Measurements from ENCODE around the gene FKBP14.

FKBP14 gene, protein sequence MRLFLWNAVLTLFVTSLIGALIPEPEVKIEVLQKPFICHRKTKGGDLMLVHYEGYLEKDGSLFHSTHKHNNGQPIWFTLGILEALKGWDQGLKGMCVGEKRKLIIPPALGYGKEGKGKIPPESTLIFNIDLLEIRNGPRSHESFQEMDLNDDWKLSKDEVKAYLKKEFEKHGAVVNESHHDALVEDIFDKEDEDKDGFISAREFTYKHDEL

DNA sequence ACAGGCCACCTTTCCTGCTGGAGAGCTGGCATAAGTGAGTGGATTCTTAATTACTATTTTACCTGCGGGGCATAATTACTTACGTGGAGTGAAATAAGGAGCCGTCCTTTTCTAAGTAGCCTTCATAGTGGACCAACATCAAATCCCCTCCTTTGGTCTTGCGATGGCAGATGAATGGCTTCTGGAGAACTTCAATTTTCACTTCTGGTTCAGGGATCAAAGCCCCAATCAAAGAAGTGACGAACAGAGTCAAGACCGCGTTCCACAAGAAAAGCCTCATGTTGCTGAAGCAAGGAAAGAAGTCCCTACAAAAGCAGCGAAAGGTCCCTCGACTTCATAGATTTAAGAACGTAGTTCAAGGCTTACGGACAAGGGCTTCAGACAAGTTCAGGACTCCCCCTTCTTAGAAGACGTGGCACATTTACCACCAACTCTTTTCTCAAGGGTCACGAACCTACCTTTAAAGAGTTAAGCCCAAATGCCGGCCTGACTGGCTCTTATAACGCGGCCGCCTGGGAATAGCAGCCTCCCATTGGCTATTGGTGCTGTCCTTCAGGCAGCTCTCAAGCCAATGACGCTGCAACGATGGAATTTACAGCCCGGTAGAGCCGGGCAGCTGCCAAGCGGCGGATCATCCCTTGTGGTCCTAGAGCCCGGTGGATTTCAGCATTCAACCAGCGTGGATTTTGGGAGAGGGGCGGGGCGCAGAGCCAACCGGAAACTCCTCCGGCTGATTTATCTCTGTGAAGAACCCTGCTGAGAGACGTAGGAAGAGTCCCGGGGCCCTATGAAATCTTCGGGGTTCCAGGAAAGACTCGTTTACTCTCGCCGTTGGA lies at the start of gene FKBP14:
TSS of gene FKBP14 (minus strand) at position 474 of the 836 bp plus-strand sequence. CDS start at position 280, 194 bp downstream.
- DNase-seq, result peak; percentile 46 to 99 (median 95)

GRCh38 chr7:30074422-30075030 lies 48.0 kb upstream of the FKBP14 start:
- no peak for DNase-seq

DNA sequence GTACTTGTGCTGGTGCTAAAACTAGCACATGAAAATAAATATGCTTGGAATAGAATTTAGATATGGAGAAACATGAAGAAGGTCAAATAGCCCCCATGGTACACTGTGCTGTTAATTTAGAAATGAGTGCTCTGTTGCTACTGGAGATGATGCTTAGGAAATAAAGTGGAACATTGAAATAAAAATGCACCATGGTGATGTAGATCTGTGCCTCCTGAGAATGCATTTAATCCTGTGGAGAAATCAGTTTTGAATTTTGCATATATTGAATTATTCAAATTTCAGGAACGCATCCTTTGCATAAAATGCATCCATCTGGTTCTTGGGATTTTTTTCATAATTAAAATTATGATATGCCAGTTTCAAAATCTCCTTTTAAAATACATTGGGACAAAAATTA lies 46.2 kb upstream of the FKBP14 start:
- no peak for DNase-seq

DNA sequence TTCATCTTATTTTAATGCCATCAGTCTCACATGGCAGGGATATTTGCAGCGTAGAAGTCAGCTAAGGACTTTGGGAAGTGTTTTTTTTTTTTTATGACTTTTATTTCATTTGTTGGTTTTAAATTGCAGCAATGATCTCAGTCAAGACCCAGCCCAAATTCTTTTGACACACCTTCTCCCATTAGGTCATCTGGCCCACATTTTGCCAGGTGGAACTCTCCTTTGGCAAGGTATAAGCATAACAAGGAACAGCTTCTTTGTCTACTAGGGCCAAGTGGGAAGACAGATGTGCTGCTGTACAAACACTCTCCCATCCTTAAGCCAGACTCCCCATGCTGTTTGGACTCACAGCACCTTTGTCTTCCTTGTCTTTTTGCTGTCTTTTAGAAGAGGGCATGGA lies 43.5 kb upstream of the FKBP14 start:
- no peak for DNase-seq

DNA sequence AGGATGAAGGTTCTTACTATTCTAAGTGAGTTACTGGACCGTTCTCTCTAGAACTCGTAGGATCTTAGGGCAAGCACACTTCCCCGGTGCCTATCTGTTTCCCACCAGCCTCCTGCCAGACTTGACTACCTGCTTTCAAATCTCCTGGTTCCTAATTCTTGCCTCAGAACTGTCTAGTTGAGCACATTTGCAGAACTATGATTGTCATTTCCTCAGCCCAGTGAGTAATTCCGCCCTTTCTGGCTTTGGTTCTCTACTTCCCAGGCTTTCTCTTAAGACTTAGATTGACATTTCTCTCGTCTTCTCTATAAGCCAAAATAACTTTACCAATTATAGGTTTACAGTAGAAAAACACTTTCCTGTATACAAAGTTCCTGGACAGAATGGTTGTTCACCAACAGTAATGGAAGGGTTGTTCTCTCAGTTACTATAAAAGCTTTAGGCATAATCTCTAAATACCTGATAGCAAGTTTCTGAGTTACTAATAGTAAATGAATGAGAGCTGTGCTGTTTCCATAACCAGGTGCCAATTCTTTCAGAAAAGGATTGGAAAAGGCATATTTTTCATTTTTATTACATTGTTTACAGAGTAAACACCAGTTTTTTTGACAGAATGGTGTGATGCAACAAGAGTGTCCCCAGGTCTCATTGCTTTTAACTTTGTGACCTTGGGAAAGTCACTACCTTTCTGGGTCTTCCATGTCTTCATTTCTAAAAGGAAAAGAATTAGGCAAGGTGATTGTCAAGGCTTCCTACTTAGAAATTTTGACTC lies 42.8 kb upstream of the FKBP14 start:
- no peak for DNase-seq

DNA sequence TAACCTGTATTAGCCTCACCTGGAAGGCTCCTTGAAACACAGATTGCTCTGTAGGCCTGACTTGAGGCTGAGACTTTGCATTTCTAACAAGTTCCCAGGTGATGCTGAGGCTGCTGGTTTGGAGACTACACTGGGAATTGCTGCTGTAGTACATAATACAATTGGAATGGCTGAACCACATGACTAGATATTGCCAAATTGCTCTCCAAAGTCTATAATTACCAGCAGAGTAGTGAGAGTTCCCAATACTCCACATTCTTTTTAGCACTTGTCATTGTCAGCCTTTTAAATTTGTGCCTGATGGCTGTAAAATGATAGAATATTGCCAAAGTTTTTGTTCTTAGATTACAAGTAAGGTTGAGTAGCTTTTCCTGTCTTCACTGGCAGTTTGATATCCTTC lies 41.6 kb upstream of the FKBP14 start:
- no peak for DNase-seq

DNA sequence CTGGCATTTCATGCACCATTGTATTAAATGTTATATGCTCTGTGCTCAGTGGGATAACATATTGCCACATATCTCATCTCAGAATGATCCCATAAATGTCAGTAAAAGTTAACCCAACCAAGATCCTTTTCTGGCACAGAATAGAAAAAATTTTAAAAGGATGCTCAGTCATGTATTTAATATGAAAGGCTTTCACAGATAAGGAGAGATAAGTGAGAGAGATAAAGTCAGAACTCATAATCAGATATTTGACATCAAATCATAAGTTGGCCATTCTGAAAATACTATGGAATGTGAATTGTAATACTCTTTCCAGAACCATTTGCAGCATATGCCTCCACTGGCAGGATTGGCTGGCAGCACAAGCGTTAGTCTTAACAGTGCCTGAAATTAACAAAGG lies 40.2 kb upstream of the FKBP14 start:
- no peak for DNase-seq

DNA sequence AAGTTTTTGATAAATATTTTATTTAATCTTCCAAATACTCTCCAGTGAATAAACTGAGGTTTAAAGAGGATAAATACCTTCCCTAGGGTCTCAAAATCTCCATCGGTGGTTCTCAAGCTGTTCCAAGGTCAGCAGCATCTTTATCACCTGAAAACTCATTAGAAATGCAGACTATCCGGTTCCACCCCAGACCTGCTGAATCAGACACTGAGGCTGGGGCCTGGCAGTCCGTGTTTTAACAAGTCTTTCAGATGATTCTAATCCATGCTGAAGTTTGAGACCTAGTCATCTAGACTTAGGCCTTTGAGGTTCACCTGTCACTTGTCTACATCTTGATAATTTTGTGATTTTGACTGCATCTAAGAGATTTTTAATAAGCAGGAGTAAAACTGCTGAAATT lies 39.2 kb upstream of the FKBP14 start:
- no peak for DNase-seq

DNA sequence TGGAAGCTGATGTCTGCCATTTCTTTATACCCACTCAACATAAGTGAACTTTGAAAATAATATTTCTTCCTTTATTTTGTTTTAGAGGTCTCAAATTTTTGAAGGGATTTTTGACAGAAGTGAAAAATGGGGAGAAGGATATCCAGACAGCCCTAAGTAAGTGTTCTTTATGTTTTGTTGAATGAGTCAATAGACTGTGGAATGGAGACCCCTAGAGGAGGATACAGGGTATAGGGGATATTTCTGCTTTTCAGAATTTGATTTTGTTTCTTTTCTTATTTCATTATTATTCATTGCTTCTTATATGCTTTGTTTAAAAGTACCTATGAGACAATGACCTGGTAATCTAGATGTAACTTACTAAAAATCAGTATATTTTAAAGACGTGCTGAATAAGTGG lies 36.1 kb upstream of the FKBP14 start:
- DNase-seq, result no peak

DNA sequence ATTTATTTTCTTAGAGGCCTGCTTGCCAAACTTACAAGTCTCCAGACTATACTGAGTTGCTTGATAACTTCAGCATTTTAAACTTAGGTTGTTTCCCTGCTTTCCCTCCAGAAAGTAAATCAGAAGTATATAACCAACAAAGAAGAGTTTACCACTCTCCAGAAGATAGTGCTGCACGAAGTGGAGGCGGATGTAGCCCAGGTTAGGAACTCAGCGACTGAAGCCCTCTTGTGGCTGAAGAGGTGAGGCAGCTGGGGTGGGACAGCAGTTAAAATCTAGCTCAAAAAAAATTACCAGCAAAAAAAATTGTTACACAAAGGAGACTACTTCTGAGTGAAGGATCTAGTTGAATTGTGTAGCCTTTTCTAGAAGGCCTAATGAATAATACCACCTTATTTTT lies 35.3 kb upstream of the FKBP14 start:
- DNase-seq, result peak in 7 of 58 donors; percentile 1 to 12 (median 3)

GRCh38 chr7:30057741-30058140 lies 31.2 kb upstream of the FKBP14 start:
- no peak for DNase-seq

DNA sequence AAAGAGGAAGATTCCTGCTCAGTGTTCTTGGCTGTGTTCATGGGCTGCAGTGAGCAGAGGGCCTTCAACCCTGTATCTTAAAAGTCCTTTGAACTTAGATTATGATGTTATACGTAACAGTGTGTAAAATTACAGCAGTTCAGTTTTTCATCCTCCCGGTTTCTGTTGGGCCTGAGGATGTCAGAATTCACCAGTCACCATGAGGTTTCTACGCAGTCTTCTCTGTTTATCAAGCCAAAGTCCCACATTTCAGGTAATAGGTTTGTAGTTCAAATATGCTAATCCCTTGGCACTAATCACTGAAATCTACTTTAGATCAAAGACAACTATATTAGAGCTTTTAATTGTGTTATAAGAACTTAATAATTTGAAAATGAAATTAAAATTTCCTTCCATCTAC lies 26.6 kb upstream of the FKBP14 start:
- no peak for DNase-seq

- DNase-seq, result no peak
Observed at GRCh38 chr7:30049173-30049572, 22.7 kb upstream of the FKBP14 start.

DNA sequence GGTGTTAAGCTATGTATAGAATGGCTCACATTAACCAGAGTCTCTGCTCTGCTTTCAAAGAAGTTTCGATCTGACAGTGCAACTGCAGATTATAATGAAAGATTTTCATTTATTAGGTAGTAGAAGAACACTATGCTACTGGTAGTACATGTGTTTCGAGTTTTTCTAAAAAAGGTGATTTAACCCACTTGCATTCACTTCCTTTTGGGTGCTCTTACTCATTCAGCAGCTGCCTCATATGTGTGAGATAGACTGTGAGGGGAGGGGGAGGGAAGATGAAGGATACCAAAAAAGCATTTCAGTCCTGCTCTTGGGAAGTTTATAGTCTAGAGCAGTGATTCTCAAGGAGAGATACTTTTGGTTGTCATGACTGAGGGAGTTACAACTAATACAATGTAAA lies 22.1 kb upstream of the FKBP14 start:
- no peak for DNase-seq

GRCh38 chr7:30047124-30047523 lies 20.6 kb upstream of the FKBP14 start:
- DNase-seq, result no peak

DNA sequence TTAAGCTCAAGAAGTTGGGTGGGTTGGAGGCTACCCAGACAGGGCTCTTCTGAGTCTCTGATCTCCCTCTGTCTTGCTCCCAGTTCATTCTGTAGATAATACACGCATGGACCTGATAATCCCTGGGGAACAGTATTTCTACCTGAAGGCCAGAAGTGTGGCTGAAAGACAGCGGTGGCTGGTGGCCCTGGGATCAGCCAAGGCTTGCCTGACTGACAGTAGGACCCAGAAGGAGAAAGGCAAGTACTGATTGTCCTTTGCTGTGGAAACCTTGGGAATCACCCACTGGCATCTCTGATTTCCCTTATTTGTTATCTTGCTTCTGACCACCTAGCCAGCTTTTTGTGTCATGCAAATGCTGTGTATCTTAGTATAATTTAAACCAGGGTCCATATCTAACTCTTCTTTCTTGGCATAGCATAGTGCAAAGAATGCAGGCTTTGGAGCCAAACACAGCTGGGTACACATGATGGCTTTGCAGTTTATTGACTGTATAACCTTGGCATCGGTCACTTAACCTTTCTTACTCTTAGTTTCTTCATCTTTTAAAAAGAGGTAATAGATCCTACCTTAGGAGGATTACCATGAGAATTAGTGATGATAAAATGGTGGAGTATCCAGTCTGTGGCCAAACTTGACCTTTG lies 19.7 kb upstream of the FKBP14 start:
- DNase-seq, result no peak

GRCh38 chr7:30041526-30042269 lies 15.2 kb upstream of the FKBP14 start:
- DNase-seq, result no peak

GRCh38 chr7:30040938-30041337 lies 14.4 kb upstream of the FKBP14 start:
- DNase-seq, result no peak

- no peak for DNase-seq
Observed at GRCh38 chr7:30038196-30038980, 11.9 kb upstream of the FKBP14 start.

DNA sequence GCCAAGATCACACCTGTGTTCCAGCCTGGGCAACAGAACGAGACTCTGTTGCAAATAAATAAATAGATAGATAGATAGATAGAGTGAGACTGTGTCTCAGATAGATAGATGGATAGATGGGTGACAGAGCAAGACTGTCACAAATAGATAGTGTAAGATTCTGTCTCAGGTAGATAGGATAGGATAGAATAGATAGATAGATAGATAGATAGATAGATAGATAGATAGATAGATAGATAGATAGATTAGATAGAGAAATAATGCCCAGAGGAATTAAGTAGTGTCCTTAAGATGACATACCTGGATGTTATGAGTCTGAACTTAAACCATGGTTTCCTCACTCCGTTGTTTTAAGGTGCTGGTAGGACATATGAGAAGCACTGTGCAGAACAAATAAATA lies 9.7 kb upstream of the FKBP14 start:
- no peak for DNase-seq

All from anterior cingulate cortex (tissue), 58 donors.